AML-193 (cell line): Measurements from ENCODE around the gene RPS15.
"Not testable (repeated sequence)": the region's sequence is repeated elsewhere in the genome, so short reads cannot be mapped to it uniquely, and the experiment has no call there.

Experiments
- DNase-seq, 2 experiments: peaks; one replicate each; lab custom pipeline; 2025; lab: John Stamatoyannopoulos, UW

RPS15 gene

DNA sequence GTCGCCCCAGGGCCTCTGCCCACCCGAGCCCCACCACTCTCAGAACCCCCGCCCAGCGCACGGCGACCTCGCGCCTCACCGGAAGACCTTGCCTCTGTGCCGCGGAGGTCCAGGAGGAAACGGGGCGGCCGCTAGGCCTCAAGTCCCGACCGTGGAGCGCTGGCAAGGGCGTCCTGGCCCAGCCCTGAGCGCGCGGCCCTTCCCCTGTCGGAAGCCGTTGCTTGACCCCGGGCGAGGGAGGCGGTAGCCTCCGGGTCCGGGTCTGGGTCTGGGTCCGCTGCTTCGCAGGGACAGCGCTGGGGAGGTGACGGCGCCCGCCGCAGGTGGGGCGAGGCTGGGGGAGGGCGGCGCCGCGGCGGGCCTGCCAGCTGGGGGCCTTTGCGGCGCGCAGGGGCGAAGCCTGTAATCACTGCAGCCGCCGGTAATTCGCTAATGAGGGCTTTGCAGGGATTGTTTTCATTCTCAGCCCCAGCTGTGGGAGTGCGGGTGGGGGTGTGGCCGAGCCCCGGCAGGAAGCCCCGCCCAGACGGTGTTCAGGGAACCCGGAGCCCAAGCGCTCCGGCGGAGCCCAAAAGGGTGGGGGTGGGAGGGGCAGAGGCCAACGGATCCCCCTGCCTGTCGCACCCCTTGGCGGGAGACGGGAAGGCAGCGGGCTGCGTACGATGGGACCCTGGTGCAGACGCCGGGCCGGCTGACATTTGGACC lies 32.3 kb downstream of the RPS15 start:
- no peak for DNase-seq

DNA sequence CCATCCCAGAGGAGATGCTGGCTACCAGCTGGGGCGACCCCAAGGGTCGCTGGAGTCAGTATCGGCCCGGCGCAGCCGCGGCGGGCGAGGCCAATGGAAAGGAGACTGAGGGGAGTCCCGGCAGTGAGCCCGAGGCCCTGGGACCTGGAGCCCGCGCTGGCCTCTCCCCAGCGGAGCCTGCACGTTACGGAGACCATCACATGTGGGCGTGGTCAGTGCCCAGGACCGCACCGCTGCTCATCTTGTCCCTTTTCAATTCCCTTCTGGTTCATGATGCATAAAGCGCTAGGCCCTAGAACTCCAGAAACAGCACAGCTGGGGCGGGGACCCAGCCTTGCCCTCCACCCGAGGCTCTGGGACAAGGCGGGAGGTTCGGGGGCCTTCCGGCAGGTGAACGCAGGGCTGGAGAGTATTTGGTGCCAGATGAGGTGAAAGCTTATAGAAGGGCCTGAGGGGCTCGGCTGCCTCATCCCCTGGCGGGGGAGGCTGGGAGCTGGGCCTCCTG lies 32.9 kb downstream of the RPS15 start:
- no peak for DNase-seq

DNA sequence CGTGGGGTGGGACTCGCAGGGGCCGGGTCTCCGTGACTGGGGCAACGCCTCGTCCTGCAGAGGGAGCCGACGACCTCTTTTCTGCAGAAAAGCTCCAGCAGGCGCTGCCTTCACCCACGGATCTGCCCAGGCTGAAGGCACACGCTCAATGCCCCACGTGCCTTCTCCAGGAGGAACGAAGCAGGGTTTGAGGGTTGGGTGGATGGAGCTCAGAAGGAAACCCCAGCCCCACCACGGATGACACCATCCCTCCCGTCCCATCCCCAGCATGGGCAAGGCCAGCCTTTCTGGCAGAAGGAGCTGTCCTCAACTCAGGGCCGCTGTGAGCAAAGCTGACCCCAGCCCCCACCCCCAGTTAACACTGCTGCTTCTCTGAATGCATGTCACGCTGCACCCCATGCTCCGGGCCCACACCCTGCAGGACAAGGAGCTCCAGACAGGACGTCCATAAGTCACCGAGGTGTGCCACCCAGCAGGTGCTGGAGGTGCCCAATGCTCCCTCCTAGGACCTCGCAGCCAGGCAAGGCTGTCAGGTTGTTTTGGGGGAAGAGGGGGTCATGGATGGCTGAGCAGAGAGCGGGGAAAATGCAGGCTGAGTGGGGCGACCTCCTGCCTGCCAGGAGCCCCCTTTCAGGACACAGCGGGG lies 33.4 kb downstream of the RPS15 start:
- peak in 1 of 2 experiments; percentile 16 for DNase-seq

DNA sequence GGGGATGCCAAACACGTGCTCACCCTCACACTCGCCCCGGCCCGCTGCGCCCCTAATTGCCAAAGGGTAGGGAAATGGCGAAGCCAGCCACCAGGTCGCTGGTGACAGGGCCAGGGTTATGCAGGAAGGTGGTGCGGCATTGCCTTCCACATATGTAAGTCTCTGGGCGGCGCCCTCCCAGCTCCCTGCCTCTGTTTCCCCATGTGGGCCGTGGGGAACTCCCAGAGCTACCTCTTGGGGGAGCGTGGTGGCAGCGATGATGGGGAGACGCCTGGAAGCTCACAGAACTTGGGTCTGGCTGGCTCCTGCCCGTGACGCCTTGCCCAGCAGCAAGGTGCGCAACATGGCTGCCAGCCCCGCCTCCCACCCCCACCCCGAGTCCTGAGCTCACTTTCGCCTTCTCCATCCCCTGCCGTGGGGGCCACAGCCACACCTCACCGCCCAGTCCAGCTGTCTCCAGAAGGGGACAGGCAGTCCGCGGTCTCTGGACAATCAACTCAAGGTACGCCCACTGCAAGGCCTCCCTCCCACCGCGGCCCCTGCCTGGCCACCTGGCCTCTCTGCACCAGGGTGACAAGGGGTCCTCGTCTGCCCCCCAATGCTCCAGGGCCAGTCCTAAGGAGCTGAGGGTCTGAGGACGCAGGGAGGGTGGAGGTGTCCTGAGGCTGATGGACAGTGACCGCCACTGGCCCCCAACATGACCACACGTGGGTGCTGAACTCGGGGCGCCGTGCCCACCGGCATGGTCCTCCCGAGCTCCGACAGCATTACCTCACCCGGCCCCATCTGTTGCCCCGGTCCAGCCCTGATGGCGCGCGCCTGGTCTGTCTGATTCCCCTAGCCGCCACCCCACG lies 34.3 kb downstream of the RPS15 start:
- DNase-seq: no peak

DNA sequence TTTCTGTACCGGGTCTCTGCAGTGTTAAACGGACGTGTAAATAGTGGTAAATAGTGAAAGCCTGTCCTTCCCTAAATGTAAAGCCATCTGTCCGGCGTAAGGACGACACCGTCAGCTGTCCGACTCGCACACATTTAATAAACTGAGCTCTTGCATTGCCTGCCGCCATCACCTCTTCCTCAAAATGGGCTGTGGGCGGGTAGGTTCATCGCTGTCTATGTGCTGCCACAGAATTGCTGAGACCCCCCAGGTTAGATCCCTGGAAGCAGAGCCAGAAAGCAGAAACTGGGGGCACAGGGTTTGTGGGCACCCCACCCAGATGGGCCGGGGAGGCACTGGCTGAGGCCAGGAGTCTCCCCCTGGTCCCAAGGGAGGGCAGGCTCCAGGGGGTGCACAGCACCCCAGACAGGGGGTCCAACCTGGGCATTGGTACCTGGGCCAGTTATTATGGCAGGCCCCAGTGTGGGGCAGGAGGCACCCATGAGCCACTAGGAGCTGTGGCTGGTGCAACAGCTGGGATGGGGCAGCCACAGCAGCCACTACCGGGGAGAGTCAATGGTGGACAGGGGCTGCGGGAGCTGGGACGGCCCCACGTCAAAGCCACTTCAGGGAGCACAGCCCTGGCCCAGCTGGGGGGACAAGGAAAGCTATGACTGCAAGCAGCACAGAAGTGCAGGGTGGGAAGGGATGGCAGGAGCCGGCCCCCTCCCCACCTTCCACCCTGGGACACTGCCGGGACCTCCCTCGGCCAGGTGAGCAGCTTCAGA lies 35.1 kb downstream of the RPS15 start:
- no peak for DNase-seq

DNA sequence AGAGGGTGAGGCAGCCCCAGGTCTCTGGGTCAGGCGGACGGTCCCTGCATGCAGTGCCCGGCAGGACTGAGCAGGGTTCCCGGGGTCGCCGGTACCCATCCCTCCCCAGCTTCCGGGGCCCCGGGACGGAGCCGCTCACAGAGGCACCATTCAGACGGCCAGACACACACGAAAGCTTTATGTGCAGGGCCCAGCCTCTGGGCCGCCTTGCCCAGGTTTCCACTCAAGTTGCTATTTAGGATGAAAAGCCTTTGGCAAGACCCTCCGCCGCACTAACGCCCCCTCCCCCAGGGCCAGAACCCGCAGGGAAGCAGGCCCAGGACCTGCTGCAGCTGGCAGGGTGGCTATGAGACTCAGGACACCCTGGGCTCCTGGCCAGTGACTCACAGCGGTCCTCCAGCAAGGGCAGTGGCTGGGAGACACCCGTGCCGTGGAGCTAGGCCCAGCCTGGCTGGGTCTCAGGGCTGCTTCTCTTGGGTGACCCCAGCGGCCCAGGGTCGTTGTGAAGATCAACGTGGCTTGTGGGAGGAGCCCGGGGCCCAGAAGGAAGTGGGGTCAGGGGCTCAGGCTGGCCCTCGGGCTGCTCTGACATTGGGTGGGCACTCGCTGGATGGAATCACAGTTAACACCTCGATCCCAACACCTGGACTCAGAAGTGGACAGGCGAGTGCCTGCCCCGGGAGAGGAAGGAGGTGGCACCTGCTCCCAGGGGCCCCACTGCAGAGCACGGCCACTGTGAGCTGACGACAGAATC lies 36.0 kb downstream of the RPS15 start:
- no peak for DNase-seq

DNA sequence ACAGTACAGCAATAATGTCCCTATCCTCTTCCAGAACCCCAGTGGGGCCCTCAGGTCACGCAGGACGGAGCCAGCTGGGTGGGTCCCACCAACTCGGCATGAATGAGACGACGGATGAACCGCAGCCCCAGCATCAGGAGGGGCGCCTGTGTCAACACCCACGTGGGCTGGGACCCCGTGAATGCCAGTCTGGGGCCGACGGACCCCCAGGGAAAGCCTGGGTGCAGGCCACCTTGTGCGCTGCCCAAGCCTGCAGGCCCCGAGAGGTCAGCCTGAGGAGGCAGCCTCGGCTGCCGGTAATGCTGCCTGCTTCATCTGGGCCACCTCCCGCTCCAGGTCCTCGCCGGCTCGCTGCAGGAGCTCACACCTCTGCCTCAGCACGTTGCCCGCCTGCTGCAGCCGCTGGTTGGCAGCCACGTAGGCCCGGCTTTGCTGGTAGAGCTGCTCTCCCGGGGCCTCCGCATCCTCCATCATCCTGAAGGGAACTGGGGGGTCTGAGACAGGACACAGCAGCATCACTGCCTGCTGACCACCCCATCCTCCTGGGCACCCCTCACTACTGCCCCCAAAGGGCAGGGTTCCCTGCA lies 36.7 kb downstream of the RPS15 start:
- no peak for DNase-seq

DNA sequence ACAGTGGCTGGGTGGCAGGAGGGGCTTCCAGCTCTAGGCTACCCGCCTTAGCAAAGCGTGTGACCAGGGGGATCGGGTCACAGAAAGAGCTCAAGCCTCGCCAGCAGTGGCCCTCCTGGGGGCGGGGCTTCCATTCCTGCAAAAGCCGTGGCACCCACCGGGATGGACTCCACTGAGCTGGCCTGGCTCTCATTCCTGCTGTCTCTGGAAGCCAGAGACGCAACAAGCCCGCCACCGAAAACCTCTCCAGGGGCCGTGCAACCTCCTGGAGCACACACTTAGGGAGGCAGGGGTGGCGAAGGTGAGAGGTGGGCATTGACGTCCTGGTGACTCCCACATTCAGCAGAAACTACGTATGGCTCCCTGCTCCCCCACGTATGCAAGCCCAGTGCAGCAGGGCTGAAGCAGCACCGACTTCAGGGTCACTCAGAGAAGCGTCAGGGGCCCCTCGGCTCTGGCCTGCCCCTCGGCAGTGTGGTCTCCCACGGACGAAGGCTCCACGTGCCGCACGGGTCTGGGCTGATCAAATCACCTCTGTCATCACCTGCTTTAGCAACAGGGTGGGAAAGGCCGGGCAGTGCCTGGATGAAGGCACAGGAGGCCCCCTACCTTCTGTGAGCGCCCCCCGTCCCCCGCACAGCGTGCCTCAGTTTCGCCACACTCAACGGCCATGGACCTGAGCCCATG lies 37.7 kb downstream of the RPS15 start:
- no peak for DNase-seq

DNA sequence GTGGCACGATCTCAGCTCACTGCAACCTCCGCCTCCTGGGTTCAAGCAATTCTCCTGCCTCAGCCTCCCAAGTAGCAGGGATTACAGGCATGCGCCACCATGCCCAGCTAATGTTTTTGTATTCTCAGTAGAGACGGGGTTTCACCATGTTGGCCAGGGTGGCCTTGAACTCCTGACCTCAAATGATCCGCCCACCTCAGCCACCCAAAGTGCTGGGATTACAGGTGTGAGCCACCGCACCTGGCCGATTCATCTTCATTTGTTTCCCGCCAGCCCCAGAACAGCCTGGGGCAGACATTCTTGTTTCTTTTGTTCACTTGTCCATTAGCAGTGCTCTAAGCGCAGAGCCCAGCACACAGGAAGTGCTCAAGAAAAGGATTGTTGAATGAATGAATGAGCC lies 38.9 kb downstream of the RPS15 start:
- not testable (repeated sequence) for DNase-seq

DNA sequence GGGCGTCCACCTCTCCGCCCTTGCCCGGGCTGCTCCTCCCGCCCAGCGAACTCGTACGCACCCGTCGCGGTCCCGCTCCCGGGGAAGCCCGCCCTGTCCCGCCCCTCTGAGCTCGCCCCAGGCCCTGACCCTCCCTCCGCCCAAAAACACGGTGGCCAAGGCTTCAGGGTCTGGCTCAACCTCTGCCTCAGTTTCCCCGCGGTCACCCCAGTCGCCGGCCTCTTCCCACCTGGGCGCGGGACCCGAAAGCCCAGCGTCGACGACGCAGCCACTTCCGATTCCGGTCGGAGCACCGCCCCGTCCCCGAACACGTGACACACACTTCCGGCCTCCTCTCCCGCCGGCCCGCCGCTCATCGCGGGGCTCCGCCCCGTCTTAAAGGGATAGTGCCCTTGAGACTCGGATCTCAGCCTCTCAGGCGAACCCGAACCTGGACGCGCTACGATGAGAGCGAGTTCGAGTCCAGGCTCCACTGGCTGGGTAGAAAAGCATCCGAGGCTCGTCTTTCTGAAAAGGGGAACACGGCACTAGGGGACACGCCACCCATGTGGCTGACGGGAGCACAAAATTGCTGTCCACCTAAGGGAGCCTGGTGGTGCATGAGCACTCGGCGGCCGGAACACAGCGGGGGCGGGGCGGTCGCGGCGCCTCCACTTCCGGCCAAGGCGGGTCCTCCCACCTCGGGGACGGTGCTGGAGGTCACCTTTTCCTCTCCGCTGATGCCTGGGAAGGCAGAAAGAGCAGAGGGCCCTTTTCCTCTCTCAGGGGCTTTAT lies 40.9 kb downstream of the RPS15 start, which contains the start of gene C19orf25:
C19orf25 (minus strand) TSS at position 282 of the 774 bp plus-strand sequence. CDS start 312 bp downstream, outside the sequence.
- DNase-seq: peak; percentile 85 to 87

DNA sequence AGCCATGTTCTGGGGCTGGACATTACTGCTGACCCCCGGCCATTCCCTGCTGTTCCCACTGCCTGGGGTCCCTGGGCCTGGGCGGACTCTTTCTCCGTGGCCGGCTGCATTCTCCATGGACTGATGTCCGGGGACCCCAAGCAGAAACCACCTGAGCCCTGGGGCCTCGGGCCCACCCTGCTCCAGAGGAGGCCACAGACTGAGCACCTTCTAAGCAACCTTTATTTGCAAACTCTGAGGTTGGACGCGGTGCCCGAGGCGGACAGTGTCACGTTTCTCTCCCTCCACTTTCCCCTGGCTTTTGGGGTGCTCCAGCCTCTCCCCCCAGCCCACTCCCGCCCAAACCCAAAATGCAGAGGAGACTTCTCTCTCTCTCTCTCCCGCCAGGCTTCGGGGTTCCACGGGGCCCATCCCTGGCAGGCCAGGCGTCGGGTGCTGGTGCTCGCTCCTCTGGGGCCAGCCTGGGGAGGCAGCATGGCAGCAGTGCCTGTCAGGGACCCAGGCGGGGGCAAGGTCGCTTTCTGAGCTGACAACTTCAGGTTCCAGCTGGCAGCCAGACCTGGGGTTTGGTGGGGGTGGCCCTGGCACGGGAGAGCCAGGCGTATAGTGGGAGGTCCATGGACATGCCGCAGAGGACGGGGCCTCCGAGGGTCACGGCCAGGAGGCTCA lies 43.2 kb downstream of the RPS15 start:
- DNase-seq: no peak

DNA sequence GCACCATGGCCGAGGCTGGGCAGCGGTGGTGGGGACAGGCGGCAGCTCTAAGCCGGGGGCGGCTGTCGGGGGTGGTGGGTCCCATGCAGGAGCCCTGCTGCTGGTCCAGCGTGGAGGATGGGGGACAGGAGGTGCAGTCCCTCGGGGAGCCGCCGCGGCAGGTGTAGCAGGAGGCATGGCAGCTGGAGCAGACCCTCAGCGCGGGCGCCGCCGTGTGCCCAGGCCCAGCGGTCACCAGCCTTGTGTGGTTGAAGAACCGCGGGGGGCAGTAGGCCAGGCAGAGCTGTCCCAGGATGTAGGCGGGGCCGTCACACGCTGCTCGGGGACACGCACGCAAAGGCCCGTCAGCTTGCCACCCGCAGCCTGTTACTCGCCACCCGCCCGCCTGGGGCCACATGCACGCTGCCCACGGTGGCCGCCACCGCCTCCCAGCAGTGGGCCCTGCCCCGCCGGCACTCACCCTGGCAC lies 43.7 kb downstream of the RPS15 start:
- DNase-seq: no peak

DNA sequence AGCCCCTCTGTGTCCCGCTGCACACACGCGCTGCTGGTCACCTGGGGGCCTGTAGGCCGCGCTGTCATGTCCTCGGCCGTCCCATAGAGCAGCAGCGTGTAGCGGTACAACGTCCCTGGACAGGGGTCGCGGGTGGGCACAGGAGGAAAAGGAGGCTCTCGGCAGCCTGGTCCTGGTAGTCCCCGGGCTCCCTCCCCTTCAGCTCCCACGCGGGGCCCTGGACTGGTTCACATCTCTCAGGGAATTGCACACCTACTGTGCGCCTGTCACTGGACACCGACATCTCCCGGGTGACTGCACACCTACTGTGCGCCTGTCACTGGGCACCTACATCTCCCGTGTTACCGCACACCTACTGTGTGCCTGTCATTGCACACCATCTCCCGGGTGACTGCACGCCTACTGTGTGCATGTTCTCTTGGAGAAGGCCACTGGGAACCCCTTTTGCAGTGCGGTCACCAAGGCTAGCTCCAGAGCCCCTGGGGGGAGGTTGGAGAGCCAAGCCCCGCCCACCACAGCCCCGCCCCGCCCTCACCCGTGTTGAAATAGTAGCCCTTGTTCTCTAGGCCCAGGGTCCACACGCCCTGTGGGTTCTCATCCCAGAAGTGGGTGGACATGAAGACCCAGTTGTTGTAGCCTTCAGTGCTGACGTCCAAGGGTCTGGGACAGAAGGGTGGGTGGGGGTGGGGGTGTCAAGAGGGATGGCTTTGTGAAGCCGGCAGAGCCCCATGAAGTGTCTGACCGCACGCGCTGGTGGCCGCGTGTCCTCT lies 44.4 kb downstream of the RPS15 start:
- DNase-seq: no peak

DNA sequence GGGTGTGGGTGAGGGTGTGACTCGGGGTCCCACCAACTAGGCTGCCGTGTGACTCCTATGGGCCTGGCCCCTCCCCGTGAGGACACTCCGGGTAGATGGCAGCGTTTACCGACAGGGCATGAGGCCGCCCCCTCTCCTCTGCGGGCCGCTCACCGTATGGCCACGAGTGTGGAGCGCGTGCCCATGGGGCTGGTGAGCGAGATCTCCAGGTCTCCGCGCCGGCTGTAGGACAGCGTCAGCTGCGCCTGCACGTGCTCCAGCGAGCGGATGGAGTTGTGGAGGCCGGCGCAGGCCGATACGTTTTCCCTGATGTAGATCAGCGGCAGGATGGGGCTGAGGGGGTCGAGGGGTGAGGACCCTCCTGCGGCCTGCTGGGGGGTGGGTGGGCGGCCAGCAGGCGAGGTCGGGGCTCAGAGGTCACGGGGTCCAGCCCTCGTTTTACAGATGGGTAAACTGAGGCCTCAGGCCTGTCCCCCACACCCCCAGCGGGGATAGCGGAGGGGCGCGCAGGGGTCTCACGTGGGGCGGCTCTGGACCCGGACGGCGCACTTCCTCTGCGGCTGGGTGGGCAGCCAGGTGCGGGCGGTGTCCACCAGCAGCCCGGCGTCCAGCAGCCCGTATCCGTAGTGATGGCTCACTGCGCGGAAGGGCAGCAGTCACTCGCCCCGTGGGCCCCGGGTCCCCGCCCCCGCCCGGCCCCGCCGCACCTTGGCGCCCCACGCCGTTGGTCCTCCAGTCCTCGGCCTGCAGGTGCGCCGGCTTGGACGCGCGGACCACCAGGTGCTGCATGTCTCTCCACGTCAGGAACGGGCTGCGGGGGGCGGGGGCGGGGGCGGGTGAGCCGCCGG lies 45.2 kb downstream of the RPS15 start:
- no peak for DNase-seq

DNA sequence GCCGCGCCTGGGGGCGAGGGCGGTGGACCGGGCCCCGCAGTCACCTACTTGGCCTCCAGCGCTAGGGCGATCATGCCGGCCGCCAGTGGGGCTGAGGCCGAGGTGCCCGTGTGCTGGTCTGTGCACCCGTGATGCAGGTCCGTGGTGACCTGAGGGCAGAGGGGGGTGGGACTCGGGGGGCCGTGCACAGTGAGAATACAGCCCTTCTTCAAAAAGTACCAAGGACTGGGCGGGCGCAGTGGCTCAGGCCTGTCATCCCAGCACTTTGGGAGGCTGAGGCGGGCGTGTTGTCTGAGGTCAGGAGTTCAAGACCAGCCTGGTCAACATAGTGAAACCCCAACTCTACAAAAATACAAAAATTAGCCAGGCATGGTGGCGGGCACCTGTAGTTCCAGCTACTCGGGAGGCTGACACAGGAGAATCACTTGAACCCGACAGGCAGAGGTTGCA lies 45.8 kb downstream of the RPS15 start:
- no peak for DNase-seq

DNA sequence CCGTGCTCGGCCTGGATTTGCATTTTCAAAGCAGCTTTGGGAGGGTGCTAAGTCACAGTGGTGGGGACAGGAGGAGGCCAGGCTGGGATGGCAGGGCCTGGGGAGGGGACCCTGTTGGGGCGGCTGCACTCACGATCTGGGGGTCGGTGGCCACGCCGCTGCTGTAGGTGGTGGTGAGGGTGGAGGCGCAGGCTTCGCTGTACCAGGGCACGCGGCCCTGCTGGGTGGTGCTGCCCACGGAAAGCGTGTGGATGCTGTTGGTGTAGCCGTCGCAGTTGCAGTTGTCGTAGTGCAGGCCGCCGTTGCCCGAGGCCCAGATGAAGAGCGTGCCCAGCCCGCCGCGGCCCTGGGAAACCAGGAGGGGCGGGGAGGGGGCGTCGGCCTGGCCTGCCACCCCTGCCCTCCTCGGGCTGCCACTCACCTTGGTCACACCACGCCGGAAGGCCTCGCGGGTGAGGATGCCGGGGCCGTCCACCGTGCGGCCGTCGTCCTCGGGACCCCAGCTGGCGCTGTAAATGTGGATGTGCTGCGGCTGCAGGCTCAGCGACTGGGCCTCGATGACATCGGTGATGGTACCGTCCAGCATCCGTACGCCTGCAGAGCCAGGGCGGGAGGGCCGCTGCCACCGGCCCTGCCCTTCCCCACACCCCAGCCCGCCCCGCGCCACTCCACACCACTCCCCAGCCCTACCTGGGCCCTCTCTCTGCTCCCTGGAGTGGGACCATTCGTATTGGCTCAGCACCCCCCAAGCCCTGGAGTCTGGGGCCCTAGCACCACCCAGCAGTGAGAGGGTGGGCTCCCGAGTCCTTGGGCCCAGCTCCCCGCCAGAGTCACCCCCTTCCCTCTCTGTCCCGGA lies 48.8 kb downstream of the RPS15 start:
- DNase-seq: no peak
